Activated CD4-positive, alpha-beta T cell treated with anti-CD3 and anti-CD28 coated beads for 24 hours (primary cell): ENCODE measurements around the gene TSPAN7.

Source experiments
- DNase-seq, 2 donors: peaks; one replicate each; pipeline ENCODE4 v3.0.0-alpha.2; 2020; ENCODE audit warnings: low read depth in 2 of 2

Gene TSPAN7

DNA sequence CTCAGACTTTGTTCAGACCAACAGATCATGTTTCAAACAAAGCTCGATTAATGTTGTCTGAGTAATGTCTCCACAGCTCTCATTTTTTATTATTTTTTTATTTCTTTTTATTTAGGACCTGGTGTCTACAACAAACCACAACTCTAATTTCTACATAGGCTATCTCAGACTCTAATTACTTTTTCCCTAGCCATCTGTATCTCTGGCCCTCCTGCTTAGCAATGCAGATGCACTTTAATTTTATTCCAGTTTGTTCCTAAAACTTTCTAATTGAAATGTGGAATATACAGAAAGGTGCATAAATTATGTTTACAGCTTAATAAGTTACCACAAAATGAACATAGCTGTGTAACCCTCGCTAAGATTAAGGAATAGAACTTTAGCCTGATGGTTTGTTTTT is 120.8 kb downstream of the TSPAN7 start:
- DNase-seq: no peak

DNA sequence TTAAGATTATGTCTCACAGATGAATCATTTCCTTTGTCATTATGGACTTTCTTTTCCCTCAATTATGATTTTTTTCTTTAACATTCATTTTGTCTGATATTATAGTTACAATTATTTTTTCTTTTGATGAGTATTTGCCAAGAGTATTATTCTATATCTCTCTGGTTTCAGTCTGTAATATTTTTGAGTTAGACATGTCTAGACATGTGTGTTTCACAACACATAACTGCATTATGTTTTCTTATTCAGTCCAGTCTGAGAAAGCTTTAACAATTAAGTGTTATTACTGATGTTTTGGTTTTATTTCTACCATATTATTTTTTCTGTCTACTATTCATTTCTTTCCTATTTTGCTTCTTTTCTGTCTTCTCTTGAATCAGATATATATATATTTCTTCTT is 131.6 kb downstream of the TSPAN7 start:
- DNase-seq: no peak

DNA sequence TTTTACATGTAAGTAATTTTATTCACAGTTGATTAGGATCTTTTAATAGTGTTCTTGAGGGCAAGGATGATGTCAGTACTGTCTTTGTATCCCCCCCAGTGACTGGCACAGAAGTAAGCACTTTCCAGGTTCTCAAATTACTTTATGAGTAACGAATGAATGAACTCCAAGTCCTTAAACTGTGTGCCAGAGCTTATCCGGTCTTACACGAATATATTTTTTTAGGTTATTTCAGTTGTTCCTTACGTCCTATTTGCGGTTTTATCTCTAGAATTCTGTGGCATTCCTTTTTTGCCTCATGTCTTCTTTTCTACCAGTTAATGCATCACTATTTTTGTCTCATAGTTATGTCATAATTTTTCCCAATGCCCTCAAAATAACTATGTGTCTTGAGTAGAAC is 133.1 kb downstream of the TSPAN7 start:
- no peak for DNase-seq

DNA sequence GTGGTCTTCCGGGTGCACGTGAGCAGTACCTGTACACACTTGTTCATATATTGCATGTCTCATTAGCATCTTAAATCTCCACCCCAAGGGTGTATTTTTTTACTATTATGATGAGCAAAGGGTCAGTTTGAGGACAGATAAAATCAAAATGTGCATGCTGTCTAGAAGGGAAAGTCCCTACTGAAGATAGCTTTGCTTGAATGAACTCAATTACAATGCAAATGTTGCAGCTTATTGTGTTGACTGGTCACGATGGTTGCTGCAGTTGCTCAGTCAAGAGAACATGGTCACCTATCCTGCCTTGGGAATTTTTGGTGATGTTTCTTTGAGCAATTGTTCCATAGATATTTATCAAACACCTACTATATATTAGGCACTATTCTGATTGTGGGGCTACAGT is 136.1 kb downstream of the TSPAN7 start:
- no peak for DNase-seq

DNA sequence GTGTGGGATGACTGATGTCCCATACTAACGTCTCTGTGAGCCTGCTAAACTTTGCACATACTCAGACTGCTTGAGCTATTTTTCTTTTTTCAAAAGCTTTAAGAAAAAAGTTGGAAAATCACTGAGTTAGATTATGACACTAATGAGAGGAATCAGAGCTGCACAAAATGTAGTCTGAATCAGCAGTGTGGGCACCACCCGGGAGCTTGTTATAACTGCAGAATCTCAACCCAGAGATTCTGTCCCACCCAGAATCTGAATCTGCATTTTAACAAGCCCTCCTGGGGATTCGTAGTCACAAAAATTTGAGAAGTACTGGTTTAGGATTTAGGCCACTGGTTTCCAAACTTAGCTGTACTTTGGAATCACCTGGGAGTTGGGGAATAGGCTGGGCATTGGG is 137.8 kb downstream of the TSPAN7 start:
- no peak for DNase-seq

DNA sequence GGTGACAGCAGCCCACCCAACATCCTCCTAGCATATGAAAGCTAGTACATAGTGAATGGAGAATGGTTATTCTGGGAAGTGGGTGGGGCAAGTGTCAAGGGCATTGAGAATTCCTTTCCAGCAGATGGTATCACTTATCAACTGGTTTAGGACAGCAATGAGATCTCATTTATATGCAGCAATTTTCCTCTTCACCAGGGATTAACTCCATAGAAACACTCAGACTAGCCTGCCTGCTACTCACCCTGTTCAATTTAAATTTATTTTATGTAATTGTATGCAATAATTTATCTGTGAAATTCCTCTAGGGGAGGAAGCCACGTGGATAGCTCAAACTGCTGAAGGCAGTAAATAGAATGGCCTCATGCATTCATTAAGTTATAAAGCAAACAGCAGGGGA is 138.4 kb downstream of the TSPAN7 start:
- no peak for DNase-seq

DNA sequence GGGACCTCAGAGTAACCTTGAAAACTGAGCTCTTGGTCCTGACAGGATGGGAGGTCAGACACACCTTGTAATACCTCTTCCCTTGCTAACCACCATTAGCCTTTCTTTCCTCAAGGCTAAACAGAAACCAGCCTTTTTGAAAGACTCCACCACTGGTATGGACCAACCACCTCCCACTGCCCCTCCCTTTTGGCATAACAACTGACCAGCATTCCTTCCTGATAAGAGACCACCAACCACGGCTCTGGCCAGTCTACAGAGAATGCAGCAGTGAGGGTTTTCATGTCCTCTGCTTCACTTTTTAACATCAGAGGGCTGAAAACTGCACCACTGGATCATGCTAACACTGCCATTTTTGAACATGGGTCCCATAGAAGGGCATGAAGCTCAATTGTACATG is 139.7 kb downstream of the TSPAN7 start:
- no peak for DNase-seq

DNA sequence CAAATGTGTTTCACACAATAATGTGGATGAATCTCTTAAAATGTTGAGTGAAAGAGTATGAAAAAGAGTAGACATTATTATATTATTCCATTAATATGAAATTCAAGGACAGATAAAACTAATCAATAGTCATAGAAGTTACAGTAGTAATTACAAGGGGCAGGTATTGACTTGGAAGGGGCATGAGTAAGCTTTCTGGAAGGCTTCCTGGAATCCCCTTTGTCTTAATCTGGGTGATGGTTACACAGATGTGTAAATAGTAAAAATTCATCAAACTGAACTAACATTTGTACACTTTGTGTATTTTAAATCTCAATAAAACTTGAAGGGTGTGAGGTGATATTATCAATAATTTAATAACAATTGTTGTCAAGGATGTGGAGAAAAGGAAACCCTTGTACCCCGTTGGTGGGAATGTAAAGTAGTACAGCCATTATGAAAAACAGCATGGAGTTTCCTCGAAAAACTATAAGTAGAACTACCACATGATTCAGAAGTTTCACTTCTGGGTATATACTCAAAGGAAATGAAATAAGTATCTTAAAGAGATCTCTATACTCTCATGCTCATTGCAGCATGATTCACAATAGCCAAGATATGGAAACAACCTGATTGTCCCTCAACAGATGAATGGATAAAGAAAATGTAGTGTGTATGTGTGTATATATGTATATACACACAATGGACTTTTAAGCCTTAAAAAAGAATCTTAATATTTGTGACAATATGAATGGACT is 143.0 kb downstream of the TSPAN7 start:
- no peak for DNase-seq

DNA sequence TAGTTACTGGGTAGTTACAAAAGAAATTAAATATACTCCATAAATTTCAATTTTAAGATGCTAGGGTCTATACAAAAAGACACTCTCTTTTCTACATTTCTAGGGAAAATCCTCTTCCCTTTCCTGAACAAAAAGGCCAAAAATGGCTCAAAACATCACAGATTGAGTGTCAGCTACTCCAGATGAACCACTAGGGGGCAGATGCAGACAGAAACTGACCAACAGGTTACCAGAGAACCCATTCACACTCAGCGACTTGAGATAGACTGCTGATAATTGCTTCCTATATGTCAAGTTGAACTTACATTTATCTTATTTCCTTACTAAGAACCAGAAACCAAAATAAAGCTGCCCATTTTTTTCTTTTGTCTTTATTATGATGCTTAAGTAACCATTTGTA is 156.5 kb downstream of the TSPAN7 start:
- no peak for DNase-seq

DNA sequence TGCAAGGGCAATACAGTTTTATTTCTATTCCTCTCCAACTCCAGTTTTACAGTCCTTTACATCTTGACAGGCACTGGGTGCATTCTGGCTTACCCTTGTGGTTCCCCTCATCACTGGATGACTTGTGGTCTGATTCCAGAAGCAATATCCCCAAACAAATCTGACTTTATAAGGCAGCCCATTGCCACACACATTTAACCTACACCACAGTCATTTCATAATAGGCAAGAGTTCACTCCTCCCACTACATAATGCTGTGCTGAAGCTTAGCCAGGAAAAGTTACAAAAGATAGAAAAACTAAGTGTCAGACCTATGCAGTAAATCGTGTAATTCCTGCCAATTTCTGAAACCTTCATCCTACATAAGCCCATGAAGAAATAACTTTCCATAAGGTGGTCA is 157.0 kb downstream of the TSPAN7 start:
- no peak for DNase-seq

DNA sequence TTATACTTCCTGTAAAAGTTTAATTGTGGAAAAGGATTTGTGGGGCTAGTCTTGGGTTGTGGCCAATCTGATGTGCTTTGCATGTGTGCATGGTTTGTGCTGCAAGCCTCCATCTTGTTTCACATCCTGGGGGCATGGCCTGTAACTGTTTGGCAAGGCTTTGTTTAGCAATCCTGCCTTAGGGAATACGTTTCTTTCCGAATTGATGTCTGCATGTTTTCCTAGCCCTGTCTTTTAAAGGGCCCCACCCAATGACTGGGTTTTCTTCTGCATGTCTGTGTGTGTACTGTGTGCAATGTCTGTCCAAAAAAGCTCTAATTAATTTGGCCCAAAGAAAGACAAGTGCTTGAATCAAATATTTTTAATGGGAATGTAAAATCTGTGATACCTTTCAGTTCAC is 165.3 kb downstream of the TSPAN7 start:
- no peak for DNase-seq

DNA sequence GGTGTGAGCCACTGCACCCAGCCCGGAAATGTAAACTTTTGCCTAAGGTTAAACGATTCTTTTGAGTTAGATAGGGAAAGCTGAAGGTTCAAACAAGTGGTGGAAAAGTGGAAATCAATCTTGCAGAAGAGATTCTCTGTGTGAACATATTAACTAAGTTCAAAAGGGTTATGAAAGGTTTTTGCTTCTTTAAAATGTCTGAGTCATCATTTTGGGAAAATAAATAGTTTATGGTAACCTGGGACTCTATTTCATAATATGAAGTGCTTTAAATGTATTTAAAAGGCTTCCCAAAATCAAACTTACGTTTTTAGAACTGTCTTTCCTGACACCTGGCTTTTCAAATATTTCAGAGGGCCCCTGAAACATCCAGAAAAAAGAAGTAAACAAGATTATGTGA is 166.3 kb downstream of the TSPAN7 start:
- DNase-seq: no peak

DNA sequence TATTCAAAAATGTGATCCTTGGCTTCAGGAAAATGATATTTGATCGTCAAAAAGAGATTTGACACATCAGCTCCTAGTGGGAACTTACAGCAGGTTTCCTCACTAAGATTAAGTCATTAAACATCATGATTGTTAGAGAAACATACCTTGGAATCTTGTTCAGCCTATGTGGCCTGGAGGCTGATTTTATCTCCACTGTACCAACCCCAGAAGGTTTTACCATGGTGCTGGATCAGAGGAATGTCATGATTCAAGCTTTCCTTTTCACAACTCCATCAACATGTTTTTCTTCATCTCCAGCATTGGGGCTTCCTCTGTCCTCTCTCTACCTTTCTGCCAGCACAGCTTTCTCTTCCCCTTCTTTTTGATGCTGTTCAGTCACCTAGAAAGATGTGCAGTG is 171.5 kb downstream of the TSPAN7 start:
- DNase-seq: no peak
